NCI-H2227 (cell line): ENCODE results near the gene CACNA2D3.
"Not testable (repeated sequence)": the region's sequence is repeated elsewhere in the genome, so short reads cannot be mapped to it uniquely, and the experiment has no call there.

Source experiments
- DNase-seq: peaks from one replicate; lab custom pipeline; 2025; ENCODE audit not compliant: unreplicated experiment; lab: John Stamatoyannopoulos, UW

The CACNA2D3 gene

DNA sequence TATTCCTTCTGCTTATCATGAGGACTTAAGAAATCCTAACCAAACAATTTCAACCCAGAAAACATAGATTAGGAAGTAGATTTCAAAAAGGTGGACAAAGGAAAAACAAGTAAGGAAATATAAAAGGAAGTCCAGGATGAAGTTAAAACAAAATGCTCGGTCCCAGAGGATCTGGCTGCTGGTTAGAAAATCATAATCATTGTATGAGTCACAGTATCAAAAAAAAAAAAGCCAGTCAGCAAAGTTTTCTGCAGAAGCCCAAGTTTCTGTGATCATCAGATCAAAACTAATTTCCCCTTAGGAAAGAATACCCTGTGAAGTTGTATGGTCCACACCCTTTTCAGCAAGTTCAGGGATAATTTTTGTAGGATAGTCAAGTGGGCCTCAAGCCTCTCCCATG is 848.5 kb downstream of the CACNA2D3 start:
- DNase-seq, result no peak

DNA sequence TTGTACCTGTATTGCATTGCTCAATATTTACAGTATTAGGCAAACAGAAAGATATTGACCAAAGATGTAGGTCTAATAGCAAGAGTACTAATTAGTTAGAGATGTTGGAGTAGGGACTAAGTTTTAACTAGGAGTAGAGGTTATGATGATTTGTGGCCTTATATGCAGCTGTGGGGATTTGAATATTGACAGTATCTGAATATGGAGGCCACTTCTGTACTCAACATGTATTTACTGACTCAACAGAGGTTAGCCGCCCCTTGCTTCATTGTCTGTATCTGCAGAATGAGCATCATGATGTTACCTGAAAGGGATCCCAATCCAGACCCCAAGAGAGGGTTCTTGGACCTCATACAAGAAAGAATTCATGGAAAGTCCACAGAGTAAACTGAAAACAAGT is 855.1 kb downstream of the CACNA2D3 start:
- no peak for DNase-seq

DNA sequence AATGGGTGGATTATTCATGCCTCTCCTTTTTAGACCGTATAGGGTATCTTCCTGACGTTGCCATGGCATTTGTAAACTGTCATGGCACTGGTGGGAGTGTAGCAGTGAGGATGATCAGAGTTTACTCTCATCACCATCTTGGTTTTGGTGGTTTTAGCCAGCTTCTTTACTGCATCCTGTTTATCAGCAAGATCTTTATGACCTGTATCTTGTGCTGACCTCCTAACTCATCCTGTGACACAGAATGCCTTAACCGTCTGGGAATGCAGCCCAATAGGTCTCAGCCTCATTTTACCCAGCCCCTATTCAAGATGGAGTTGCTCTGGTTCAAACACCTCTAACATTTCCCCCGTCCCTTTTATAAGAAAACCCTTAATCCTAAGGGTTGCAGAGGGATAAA is 855.6 kb downstream of the CACNA2D3 start:
- not testable (repeated sequence) for DNase-seq

DNA sequence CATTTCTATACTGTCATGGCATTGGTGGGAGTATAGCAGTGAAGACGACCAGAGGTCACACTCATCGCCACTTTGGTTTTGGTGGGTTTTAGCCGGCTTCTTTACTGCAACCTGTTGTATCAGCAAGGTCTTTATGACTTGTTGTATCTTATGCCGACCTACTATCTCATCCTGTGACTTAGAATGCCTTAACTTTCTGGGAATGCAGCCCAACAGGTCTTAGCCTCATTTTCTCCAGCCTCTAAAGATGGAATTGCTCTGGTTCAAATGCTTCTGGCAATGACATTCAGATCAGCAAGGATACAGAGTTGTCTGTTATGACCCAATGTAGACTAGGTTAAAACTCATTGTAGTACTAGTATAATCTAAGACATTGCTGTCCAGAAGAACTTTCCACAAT is 860.5 kb downstream of the CACNA2D3 start:
- no peak for DNase-seq

DNA sequence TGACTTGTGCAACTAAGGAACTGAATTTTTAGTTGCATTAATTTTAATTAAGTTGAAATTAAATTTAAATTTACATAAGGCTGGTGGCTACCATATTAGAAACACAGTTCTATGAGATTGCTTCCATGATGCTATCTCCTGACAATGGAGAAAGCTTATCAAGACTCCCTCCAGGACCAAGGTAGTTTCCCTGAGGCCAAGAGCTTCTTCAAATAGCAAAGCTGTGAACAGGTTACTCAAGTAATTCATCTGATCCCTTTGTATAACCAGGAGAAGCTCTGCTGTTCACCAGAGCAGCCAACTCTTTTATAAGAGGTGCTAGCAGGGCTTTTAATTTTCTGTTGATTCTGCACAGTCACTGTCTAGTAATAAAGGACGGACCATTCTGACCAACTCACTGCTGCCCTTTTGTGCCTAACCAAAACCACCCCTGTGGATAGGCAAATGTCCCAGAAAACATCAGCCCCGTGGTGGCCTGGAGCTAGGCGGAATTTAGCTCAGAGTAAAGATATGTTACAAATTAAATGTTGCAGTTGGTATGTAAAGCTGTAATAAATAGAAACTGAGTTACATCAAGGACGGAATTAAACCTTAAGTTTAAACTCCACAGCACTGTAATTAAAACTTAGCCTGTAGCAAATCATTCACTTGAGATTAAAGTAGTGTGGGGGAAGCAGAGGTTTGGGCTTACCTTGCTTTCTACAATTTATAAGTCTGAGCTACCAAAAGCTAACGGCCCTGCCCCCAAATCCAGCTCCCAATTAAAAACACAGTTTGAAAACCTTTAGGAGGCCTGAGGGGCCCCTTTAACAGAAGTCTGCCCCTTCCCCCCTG is 861.1 kb downstream of the CACNA2D3 start:
- DNase-seq, result no peak

DNA sequence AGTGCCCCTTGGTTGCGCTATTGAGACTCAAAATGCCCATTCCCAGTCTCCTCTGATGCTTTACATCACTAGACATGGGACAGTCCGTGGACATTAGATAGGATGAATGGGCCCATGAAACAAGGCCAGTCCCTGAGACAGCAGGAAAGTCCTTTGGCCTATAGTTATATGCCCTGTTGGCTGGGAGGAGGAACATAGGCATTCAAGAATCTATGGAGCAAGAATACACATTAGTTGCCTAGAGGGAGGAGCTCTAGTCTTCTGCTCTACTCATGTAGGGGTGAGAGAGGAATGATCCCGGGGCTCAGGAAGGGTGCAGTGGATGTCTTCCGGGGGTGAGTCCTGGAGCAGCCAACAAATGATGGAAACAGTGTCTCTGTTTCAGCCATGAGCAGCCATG is 863.5 kb downstream of the CACNA2D3 start:
- DNase-seq, result no peak

DNA sequence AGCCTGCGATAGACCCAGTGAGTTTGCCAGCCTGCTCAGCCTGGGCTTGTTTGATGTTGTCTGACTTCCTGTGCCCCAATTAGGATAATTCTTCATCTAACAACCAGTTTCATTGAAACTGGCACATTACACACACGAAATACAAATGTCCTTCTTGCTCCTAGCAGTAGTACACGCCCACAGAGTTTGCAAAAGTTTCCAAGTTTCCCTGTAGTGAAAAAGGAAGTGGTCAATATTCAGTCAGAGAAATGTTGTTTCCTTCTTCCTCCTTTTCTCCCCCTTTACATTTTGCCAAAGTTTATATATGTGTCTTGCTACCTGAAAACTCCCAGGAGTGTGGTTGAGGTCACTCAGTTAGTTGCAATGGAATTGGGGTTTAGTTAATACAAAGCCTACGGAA is 863.9 kb downstream of the CACNA2D3 start:
- no peak for DNase-seq

DNA sequence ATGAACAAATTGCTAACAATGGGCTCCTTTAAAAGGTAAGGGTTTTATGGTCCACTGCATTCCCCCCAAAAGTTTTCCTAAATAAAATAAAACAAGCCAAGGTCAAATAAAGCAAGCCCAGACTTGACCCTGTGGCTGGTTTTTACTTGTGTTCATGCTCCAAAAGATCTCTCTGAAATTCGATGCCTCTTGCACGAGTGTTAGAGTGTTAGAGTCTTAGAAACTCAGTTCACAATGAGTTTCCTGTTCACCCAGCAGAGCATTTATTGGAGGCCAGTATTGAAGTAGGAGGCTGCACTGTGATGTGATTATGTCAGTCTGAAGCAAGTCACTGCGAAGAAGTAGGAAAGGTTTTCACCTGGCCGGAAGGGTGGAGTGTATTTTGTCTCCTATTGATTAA is 865.4 kb downstream of the CACNA2D3 start:
- DNase-seq, result no peak

DNA sequence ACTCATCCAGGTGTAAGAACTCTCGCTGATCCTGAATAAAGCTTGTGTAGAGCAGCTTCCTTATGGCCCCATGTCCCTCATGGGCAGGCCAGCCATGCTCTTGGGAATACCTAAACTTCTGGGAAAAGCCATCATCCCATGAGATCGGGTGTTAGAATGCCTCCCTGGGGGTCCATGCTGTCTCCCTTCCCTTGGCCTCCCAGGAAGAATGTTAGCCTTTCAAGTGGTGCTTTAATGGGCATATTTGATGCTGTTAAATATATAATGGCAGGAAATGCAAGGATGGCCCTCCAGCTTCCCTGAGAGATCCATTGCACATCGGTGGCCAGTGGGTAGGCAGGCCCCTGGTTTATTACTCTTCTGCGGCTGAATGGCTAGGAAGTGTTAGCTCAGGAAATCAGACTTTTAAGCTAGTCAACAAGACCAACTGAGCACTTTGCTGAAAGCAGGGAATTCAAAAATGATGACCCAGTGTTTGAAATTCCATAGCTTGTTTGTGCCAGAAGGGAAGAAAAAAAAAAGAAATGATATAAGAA is 866.0 kb downstream of the CACNA2D3 start:
- no peak for DNase-seq

DNA sequence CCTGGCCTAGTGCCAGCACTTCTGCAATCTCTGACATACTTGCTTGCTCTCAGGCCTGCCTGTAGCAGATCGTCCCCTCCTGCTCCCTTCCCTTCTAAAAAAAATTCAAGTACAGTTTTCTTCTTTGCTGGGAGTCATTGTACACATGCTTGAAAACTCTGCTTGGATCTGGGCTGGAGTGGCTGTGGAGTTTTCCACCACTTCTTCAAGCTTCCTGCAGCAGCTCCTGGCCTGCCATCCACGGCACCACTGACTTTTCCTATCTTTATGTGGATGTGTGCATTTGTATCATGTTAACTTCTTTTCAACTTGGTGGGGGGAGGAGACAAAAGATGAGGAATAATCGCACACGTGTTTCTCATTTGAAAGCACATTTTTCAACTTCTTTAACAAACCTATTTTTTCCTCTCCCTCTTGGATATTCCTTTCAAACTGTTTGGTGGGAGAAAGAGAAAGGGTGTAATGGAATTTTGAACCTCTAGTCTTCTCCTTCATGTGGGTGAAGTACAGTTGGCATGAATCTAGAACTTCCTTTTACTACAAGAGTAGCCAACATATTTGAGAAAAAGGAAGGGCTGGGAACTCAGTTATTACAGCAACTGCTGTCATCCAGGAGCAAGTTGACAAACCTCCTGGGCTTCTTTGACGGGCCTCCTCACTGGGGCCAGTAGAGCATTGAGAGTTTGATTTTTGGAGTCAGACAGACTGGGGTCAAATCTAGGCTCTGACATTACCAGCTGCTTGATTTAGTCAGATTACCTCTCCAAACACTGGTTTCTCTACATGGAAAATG is 866.7 kb downstream of the CACNA2D3 start:
- no peak for DNase-seq

DNA sequence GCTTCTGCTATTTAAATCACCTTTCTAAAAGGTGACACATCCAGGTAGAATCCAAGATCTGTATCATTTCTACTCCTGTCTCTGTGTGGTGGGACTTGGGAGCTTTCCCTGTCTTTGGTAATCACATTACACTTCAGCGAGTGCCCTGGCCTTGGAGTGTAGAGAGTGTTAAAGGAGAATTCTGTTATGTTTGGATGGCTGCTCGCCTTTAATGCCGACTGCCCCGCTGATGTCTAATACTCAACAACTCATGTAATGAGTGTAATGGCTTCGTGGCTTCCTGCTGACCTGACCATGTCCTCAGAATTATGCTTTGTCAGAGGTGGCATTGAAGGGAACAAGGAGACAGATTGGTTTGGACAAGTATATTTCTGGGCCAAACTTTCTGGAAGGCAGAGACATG is 871.8 kb downstream of the CACNA2D3 start:
- no peak for DNase-seq

DNA sequence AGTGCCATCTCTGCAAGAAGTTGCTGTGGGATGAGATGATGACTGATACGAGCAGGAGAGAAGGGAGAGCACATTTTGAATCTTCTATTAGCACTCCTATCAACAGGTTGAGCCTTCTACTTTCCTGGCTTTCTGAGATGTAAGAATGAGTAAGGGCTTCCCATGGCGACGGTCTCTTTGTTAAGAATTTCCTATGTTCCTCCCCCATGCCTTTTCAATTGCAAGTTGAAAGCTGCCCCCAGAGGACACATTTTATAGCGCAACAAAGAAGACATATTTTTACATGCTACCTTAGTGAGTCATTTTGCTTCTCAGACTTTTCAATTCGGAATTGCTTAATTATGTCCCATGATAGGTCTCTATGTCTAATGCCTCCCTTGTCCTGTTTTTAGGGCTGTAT is 876.8 kb downstream of the CACNA2D3 start:
- DNase-seq, result peak; percentile 3

DNA sequence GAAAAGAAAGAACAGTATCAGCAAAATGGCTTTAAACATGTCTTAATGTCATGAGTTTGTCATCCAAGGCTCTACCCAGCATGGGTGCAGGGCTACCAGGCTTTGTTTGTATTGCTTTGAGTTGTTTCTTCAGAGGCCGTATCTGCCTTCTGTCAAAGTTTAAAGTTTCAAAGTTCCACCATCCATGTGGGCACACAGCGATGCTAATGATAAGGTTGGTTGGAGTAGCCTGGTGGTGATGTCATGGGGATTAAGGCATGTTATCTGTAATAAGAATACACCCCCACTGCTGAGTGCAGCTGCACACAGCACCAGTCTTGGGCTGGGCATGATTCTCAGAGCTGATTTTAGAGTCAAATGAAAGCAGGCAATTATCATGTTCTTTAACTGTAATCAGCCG is 877.5 kb downstream of the CACNA2D3 start:
- DNase-seq, result no peak

DNA sequence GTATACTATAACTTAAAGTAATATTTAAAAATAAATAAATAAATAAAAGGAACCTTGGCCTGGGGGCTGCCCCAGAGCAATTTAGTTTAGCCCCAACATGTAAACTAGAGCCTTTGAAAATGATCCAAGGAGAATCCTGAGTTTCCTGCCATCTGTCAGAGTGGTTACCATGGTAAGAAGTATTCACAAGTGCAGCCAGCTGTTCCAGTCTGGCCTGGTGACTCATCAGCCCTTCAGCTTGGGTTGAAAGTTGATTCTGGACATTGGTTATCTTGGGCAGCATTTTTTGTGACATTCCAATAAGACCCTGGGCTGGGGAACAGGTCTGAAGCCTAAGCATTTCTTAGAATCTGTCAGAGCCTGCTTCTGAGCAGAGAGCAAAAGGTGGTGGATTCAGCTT is 878.2 kb downstream of the CACNA2D3 start:
- no peak for DNase-seq

DNA sequence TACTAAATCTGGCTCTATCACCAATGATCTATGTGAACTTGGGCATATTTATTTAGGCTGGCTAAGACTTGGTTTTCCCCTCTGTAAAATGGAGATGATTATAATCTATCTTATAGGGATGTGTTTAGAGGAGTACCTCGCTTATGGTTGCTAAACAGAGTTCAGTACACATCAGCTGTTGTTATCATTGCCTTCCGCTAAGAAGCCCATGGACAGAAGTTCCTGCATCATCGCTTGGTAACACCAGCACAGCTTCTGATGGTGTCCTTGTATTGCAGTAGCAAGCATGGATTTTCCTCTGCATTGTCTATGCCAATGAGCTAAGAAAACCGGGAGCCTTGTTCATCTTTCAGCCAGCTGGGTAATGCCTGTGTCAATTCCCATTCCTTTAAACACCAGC is 878.6 kb downstream of the CACNA2D3 start:
- DNase-seq, result no peak

DNA sequence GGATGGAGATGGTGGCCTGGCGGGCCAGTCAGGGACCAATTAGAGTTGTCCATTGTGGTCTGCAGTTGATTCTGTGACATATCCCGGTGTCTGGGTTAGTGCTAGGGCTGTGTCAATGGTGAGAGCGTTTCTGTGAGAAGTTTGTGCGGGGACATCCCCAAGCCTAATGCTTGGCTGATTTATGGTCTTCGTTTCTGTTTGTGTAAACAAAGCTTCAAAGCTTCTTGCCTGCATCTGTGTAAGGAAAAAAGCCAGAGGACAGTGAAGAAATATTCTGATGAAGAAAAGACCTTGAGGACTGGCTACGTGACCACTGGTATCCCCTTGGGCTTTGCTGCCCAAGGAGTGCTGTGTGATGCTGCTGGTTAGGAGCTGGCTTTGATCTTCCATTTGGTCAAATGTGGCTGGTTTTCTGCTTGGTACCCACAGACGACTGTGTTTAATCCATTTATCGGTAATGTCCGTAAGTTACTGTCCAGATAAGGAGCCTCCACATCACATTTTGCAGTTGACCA is 880.1 kb downstream of the CACNA2D3 start:
- DNase-seq, result no peak

DNA sequence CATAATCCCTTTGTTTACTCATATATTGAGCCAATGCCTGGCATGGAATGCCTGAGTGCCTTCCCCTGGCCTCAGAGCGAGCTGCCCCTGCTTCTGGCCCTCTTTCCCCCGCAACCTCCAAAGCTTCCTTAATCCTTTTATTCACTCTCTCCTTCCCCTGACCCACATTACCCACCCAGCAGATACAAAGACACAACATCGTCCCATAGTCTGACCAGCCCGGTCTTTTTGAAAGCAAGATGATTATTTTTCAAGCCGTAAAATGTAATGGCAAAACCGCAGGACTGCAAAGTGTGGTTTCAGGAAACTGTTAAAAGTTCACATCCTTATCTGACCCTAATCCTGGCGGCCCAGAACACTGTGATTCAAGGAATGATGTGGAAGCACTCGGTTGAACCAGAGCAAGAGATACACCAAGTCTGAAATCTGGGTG is 883.9 kb downstream of the CACNA2D3 start:
- DNase-seq, result no peak

DNA sequence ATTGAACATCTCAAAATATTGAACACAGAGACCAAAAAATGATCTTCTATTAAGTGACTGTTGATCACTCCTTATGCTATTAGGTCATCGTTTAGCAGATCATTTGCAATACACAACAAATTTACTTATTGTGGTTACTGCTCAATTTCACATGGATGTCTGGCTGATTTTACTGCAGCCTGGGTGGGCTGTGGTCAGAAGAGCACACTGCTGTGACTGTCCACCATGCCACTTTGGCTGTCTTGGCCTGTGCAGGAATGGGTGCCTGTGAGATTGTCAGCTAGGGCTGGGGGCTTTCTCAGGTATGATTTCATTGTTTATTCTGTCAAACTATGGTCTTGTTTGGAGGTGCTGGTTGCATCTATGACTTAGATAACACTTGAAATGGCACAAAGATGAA is 885.6 kb downstream of the CACNA2D3 start:
- no peak for DNase-seq

DNA sequence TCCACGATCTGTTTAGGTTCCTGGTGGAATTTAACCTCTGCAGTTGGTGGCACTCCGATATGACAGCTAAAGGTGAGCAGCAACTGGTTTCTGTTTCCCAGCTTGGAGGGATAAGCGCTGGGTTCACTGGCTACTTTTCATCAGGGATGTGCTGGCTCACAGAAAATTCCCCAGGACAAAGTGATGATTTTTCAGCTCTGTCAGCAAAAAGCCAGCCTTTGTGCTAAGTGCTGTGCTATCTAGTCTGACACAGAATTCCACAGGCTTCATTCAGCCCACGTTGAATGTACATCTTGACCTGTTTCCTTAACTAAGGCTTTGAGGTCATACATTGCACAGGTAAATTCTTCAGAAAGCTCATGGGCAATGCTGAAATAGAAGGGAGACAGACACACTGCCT is 887.0 kb downstream of the CACNA2D3 start:
- no peak for DNase-seq

DNA sequence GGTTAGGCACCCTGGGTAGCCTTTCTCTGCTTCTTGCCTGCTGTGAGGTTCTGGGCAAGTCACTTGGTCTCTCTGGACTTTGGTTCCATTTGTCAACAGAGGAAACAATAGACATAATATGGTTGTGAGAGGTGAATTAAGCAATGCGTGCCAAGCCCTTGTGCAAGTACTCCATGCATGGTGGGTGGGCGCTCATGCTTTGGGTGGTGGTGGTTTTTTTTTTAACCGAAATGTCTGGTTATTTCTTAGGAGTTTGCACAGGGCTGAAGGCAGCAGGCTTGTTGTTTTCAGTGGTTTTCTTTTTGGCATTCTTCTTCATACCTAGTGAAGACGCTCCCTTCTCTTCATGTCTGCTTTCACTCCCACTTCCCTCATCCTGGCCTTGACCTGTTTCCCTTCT is 889.7 kb downstream of the CACNA2D3 start:
- DNase-seq, result no peak

DNA sequence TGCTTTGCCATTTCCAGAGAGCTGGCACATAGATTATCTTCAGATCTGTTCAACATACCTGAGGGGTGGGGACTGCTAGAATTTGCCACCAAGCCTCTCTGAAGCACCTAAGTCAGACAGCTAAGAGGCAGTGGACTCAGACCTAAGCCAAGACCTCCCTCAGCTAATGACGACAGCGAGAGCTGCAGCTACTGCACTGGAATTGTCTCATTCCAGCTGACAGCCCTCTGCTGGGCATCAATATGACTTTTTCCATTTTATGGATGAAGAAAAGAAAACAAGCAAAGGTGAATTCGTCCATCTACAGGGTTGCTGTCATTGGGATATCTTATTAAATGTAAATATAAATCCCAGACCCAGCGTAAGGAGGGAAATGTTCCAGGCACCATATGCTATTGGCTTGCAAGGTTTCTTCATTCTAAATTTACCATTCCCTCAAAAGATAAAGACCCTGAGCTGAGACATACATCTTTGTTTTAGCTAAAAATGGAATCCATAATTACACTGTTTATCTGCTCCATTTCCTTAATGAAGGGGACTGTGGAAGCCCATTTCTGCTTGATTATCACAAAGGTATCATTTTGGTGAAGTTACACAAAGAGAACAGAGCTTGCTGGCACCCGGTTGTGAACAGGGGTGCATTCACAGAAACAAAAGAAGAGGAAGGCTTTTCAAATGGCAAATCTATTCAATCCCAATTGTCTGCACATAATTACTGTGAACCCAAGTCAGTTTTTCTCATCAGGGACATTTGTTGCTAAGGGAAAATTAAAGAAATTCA is 891.0 kb downstream of the CACNA2D3 start:
- DNase-seq, result peak; percentile 28
